NCI-H1436 (cell line): Measurements from ENCODE around the gene COQ8A.
"Not testable (repeated sequence)": the region's sequence is repeated elsewhere in the genome, so short reads cannot be mapped to it uniquely, and the experiment has no call there.

Source experiments
- DNase-seq: peaks from one replicate; lab custom pipeline; 2025; lab: John Stamatoyannopoulos, UW

Gene COQ8A

GRCh38 chr1:226929260-226930111 is 10.6 kb upstream of the COQ8A start:
- DNase-seq: not testable (repeated sequence)

- no peak for DNase-seq
Measured at GRCh38 chr1:226934483-226935237, 5.4 kb upstream of the COQ8A start.

- no peak for DNase-seq
Measured at GRCh38 chr1:226937940-226938725, 2.0 kb upstream of the COQ8A start.

DNA sequence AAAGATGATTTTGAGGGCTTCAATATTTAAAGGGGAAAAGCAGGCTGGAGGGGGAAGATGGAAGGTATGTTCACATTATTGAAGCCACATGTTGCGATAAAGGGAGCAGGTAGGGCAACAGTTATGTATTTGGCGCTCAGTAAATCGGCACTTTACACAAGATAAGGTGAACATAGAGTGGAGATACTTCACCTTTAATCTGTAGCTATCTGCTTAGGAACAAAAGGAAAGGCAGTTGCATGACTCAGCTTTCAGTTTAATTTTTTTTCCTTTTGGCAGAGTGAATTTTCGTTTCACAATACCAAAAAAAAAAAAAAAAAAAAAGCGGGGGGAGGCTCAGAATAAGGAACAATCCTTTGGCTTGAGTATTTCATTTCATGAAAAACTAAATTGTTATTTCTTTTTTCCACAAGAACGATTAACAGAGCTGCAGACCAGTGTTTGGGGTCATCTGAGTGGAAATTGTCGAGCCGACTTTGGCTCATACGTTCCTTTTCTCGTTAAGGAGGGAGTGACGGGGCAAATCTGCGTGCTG is 1.1 kb upstream of the COQ8A start:
- no peak for DNase-seq

GRCh38 chr1:226939438-226940028 is 561 bp upstream of the COQ8A start:
- DNase-seq: peak; percentile 78

DNA sequence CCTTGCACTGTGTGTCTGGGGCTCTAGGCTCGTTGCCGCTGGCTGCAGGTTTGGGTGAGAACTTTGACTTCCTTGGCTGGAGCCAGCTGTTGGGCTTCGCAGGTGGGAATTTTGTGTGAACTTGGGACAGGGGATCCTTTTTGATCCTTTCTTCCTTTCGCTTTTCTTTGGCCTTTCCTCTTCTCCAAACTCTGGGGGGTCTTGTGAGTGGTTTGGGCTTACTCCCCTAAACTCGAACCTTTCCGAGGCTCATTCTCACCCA is 643 bp downstream of the COQ8A start:
- no peak for DNase-seq

DNA sequence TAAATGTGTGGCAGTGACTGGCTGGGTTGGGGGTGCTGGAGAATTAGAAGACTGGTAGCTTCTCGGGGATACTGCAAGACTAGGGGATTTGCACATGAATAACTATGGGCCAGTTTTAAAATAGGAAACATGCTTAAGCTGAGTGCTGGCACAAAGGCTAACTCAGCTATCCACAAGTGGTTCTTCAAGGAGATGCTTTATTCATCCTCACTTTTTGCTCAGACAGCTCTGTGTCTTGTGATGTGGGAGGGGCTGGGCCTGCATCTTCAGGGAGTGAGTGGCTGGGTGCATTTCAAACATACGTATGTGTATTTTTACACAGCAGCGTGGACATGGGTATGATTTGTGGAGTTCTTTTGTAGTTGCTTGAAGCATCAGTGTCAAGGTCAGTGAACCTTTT is 2.3 kb downstream of the COQ8A start:
- no peak for DNase-seq

DNA sequence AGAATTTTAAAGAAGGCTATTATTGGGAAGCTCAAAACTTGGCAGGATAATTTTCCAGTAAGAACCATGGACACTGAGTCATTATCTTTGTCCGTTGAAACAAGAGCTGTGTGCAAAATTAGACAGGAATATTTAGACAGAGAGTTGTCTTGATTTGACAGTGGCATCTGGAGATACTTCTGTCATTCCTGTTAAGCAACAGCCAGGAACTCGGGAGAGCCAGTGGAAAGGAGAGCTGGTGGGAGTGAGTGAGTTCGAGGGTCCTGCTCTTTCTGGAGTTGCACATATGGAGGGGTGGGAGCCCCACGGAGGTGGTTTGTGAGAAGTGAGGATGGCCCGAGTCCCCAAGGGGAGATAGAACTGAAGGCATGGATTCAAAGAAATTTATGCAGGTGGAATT is 3.1 kb downstream of the COQ8A start:
- DNase-seq: no peak

DNA sequence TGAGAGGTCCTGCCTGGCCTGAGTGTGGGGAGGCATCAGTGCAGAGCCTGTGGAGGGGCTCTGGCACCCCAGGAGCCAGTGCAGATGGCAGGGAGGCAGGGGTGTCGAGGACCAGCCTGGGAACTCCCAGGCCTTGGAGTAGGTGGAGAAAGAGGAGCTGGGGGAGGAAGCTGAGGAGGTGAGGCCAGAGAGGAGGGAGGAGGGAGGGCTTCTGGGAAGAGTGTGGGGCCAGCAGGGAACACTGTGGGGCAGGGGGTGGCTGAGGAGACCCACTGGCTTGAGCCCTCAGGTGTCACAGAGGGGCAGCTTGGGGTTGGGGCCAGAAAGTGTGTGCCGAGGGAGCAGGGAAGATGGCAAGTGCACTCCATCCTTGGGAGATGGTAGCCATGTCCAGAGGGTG is 3.8 kb downstream of the COQ8A start:
- DNase-seq: no peak

DNA sequence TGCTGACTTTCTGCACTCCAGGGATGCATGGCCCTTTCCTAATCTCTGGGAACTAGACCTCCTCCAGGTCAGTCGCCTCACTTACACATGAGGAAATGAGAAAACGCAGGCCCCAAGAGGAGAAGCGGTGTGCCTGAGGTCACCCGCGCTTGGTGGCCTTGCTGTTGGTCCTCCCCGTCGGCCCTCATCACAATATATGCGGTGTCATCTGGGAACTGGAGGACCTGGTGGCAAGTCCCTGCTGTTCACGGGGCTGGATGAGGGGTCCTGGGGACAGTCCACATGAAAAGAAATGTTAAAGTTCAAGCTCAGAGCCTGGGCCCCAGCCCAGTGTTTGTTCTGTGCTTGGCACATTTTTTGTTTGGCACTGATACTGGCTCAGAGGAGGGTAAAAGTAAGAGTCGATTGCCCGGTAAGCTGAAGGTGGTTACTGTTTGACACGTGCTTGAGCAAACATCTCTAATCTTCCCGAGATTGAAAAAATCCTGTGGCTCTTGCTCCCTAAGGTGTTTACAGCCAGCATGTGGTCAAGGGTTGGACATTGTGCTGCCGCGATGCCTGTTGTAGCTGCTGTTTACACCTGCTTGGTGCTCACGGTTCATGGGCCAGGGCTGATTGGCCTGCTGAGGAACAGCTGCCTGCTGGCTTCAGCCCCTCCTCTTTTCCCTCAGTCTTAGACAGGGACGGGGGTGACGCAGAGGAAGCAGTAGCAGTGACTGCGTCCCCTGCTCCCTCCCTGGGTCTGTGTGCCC is 5.2 kb downstream of the COQ8A start:
- peak; percentile 10 for DNase-seq

DNA sequence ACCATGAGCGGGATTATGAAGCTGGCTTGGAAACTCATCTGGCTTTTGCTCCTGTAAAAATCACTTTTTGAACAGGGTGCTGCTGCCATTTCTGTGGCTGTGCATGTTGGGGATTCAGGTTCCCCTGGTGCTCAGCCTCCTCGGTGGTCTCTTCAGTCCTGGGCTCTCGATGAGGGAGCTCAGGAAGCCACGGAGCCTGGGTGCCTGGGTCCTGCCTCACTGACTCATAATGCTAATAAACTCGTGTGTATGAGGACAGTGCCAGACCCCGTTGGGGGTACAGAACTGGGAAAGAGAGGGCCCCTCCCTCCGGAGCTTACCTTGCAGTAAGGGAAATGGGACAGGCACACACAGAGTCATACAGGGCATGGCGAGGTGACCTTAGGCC is 5.8 kb downstream of the COQ8A start:
- DNase-seq: no peak

- no peak for DNase-seq
Measured at GRCh38 chr1:226946285-226946684, 6.2 kb downstream of the COQ8A start.

DNA sequence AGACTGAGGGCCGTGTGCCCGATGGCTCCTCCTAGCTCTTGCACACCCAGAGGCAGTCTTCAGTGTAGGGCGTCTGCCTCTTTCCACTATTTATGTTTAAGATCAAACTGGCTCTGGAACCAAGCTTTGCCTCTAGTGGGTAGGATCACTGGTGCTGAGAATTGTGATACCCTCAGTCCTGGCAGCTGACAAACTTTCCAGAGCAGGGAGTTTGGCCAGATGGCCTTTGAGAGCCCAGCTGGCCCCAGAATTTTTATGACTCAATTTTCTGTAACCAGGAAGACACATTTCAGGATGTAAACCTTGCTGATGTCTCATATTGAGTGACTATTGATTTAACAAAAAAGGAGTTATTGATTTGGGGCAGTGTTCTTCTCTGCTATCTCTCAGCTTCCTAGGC is 6.7 kb downstream of the COQ8A start:
- DNase-seq: no peak

GRCh38 chr1:226948051-226948450 is 8.0 kb downstream of the COQ8A start:
- DNase-seq: no peak

GRCh38 chr1:226948480-226948879 is 8.4 kb downstream of the COQ8A start:
- DNase-seq: no peak

GRCh38 chr1:226948996-226949395 is 8.9 kb downstream of the COQ8A start:
- no peak for DNase-seq

- no peak for DNase-seq
Measured at GRCh38 chr1:226949401-226949800, 9.3 kb downstream of the COQ8A start.

DNA sequence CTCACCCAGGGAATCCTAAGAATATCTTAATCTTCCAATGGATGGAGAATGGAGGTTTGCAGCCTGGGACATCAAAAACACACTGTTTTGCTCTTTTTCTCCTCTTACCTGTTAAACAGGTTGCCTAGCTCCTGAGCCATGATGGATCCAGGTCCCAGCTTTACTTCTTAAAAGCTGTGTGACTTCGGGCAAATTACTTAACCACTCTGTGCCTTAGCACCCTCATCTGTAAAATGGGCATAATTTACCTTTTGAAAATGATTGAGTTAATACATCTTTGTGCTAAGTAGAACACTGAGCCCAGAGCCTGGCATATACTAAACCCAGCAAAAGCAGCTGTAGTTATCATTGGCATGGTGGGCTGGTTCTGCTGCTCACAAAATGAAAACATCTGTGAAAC is 10.2 kb downstream of the COQ8A start:
- DNase-seq: no peak

DNA sequence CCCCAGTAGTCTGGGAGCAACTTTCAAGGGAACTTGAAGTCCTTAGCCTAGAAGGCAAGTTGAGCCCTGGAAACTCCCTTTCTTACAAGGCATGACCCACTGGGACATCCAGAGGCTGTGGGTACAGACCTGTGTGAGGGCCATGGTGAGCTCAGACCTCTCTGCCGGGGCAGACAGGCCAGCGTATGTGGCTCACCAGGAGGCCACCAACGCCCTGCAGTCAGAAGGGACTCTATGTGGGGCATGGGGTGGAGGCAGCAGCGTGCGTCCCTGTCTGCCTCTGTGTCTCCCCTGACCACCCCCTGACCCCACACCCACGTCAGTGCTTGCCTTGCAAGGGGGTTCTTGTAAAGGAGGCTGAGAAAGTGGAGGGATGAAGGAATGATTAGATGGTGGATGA is 10.8 kb downstream of the COQ8A start:
- DNase-seq: no peak

DNA sequence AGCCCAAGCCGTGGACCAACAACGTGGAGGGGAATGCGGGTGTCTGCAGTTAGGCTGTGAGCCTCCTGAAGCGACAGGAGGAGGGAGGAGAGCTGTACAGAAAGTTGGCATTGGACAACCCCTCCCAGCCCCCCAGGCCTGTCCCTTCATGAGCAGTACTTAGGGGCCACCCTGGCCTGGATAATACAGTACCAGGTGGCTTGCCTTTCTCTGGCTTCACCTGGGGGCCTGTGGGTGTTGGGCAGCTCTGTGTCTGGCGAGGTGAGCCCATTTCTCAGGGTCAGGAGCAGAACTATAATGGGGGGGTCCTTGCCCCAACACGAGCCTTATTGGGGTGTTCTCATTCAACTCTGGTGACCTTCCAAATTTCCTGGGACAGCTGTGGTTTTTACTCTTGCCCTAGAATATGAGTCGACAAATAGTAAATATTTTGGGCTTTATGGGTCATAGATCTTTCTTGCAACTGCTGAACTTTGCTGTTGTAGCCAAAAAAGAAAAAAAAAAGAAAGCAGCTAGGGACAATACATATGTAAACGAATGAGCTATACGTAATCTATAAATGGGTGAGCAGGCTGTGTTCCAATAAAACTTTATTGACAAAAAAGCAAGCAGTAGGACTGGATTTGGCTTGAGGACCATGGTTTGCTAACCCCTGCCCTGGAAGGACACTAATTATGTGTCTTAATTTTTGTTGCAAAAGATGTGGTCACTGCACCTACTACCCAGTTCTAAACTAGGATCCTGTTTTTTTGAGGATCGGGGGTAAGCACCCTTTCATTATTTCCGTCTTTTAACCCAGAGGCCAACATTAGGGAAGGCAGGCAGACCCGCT is 11.4 kb downstream of the COQ8A start:
- no peak for DNase-seq

GRCh38 chr1:226952118-226952441 is 12.0 kb downstream of the COQ8A start:
- DNase-seq: no peak
